Measurements from ENCODE around the gene ZWINT. TPM values are rescaled to one million over a fixed set of nuclear protein-coding genes. Genes with fewer than 3 reads are reported as not detected.

ZWINT gene
- total and polyA plus RNA-seq, 7 donors = 0.30 to 2.3 (median 0.49) TPM

DNA sequence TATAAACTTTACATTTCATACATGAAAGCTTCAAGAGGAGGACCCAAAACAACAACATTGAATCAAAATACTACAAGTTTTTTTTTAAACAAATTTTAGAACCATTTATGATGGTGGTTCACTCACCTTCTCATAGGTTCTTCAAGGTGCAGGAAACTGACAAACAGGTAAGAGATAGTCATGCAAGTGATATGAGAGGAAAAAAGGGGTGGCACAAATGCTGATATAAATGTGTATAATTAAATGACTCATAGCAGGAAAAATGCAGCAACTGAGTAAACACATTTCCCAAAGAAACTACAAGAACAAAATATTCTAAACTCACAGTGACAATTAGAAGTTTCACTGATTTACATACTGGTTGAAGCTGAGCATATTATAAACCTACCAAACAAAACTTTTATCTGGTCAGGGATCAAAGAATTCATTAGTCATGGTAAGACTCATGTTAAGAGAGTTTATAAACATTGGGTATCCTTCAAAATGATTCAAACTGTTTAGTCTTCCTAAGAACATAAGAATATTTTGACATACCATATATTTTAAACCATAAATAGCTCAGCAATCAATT lies 14.1 kb downstream of the ZWINT start:
- ATAC-seq = no peak
- no peak for DNase-seq
- H3K27ac ChIP-seq = no peak overlapping the region
- H3K9me3 ChIP-seq = no peaks in the 10 kb centered on the region
- H3K27me3 ChIP-seq (ENCODE audit: insufficient read depth in 3 of 3, low read length in 2 of 3) = no peaks in the 10 kb centered on the region
- H3K4me1 ChIP-seq = no peaks in the 10 kb centered on the region
- intact Hi-C loops (cut with DNase I) = no loop called here
- TF ChIP-seq, protein P1, sequence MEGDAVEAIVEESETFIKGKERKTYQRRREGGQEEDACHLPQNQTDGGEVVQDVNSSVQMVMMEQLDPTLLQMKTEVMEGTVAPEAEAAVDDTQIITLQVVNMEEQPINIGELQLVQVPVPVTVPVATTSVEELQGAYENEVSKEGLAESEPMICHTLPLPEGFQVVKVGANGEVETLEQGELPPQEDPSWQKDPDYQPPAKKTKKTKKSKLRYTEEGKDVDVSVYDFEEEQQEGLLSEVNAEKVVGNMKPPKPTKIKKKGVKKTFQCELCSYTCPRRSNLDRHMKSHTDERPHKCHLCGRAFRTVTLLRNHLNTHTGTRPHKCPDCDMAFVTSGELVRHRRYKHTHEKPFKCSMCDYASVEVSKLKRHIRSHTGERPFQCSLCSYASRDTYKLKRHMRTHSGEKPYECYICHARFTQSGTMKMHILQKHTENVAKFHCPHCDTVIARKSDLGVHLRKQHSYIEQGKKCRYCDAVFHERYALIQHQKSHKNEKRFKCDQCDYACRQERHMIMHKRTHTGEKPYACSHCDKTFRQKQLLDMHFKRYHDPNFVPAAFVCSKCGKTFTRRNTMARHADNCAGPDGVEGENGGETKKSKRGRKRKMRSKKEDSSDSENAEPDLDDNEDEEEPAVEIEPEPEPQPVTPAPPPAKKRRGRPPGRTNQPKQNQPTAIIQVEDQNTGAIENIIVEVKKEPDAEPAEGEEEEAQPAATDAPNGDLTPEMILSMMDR (IDR thresholded peaks at IDR 0.05) = no peak
- no peaks in the 10 kb centered on the region for H3K36me3 ChIP-seq (ENCODE audit: insufficient read depth in 1 of 2, low read depth in 1 of 2)
- no peak overlapping the region for H3K4me3 ChIP-seq

DNA sequence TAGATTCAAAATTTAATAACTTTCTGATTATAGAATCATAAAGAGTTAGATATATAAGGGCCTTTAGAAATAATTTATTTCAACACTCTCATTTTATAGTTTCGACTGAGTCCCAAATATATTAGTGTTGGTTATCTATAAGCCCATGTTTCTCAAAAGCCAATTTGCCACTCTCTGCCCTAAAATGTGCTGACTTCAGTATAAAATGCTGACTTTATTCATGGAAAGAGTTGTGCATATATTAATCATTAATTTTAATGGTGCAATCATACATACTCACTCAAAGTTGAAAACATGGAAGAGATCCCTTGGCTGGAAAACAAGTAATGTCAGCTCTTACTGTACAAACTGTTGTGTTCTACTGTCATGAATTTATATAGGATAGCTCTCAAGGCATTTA lies 19.4 kb downstream of the ZWINT start:
- H3K4me3 ChIP-seq = no peak overlapping the region
- WGBS, 3 donors = 84 to 91% (median 88%) methylated on average over 1 of the region's 1 CpG
- intact Hi-C loops (cut with DNase I) = no loop called here
- H3K27me3 ChIP-seq (ENCODE audit: insufficient read depth in 3 of 3, low read length in 2 of 3) = no peaks in the 10 kb centered on the region
- H3K9me3 ChIP-seq = peaks cover 9% of the 10 kb centered on the region
- ATAC-seq = no peak
- no peak overlapping the region for H3K27ac ChIP-seq
- DNase-seq = no peak
- TF ChIP-seq, protein P1 (IDR thresholded peaks at IDR 0.05) = no peak
- H3K36me3 ChIP-seq (ENCODE audit: insufficient read depth in 1 of 2, low read depth in 1 of 2) = no peaks in the 10 kb centered on the region
- H3K4me1 ChIP-seq = no peaks in the 10 kb centered on the region

DNA sequence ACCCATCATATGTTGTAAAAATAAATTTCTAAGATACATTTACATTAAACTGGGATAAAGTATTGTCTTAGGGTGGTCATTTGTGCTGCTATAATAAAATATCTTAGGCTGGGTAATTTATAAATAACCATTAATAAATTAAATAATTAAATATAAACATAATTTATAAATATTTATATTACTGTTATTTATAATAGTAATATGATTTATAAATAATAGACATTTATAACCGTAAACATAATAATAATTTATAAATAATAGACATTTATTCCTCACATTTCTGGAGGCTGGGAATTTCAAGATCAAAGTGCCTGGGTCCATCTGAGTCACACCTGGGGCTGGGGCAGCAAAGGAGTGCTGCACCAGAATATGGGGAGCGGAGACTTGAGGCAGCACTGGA lies 31.1 kb downstream of the ZWINT start:
- TF ChIP-seq, protein P1 (IDR thresholded peaks at IDR 0.05) = no peak

DNA sequence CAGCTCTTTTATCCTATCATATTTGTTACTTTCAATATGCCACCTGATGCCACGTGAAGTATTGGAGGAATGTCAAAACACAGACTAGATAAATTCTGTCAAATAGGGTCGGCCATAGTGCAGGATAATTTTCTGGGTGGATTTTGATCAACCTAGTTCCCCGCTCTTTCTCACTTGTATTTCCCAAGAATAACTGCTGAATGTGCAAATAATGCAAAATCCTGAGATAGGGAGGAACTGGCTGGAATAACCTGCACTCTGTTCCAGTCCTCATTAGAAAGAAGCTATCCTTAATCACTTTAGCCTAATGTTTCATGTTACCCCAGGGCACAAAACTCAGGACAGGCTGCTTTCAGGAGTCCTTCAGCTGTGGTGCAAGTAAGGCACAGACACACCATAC lies 33.9 kb downstream of the ZWINT start:
- DNase-seq (no peak), ATAC-seq (no peak)
- no peaks in the 10 kb centered on the region for H3K4me1 ChIP-seq
- no peaks in the 10 kb centered on the region for H3K36me3 ChIP-seq (ENCODE audit: insufficient read depth in 1 of 2, low read depth in 1 of 2)
- intact Hi-C loops (cut with DNase I) = no loop called here
- TF ChIP-seq, protein P1 (IDR thresholded peaks at IDR 0.05) = no peak
- H3K27me3 ChIP-seq (ENCODE audit: insufficient read depth in 3 of 3, low read length in 2 of 3) = no peaks in the 10 kb centered on the region
- no peak overlapping the region for H3K4me3 ChIP-seq
- WGBS, 3 donors = 64 to 79% (median 68%) methylated on average over 3 of the region's 3 CpGs
- H3K27ac ChIP-seq = no peak overlapping the region
- H3K9me3 ChIP-seq = no peaks in the 10 kb centered on the region

More for the DNA sequence above, 31.1 kb downstream of the ZWINT start:
- Histone ChIP-seq H3K9me3 (peaks cover 3% of the 10 kb centered on the region), H3K4me3 (no peak overlapping the region), H3K27ac (no peak overlapping the region), H3K36me3 (ENCODE audit: insufficient read depth in 1 of 2, low read depth in 1 of 2) (no peaks in the 10 kb centered on the region), H3K27me3 (ENCODE audit: insufficient read depth in 3 of 3, low read length in 2 of 3) (no peaks in the 10 kb centered on the region), H3K4me1 (no peaks in the 10 kb centered on the region)
- 96 to 100% (median 96%) methylated on average over 2 of the region's 2 CpGs for WGBS, 3 donors
- DNase-seq (no peak), ATAC-seq (no peak)
- intact Hi-C loops (cut with DNase I) = no loop called here

DNA sequence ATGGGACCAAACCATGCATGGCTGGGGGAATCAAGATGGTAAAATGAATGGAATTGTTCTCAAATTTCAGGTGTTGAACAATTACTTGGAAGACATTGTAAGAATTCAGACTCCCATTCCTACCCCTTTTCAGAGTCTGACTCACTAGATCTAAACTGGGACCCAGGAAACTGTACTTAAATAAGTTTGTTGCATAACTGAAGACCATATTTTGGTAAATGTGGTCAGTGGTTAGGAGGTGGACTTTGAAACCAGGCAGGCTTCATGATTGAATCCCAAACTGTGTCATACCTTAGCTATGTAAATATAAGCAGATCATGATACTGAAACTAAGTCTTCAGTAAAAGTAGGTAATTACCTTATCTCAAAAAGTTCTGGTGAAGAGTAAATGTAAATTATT lies 41.7 kb downstream of the ZWINT start:
- Histone ChIP-seq H3K36me3 (ENCODE audit: insufficient read depth in 1 of 2, low read depth in 1 of 2) (no peaks in the 10 kb centered on the region), H3K27me3 (ENCODE audit: insufficient read depth in 3 of 3, low read length in 2 of 3) (no peaks in the 10 kb centered on the region), H3K27ac (no peak overlapping the region), H3K9me3 (peaks cover 5% of the 10 kb centered on the region), H3K4me1 (no peaks in the 10 kb centered on the region), H3K4me3 (no peak overlapping the region)
- no peak for DNase-seq
- TF ChIP-seq, protein P1 (IDR thresholded peaks at IDR 0.05) = no peak
- ATAC-seq = no peak
- intact Hi-C loops (cut with DNase I) = no loop called here

Measured in psoas muscle (tissue), 8 donors.